ENCODE results near the gene NHP2.

GRCh38 chr5:178116143-178116885 lies 37.4 kb downstream of the NHP2 start:
- TF ChIP-seq CTCF (IDR thresholded peaks at IDR 0.05) (no peak), CREB1 (CRISPR knock-in tag; IDR thresholded peaks at IDR 0.05) (no peak), ATF6 (CRISPR knock-in tag; IDR thresholded peaks at IDR 0.05) (no peak), ZBTB21 (CRISPR knock-in tag; IDR thresholded peaks at IDR 0.05; ENCODE audit: borderline replicate concordance) (no peak), ATF2 (CRISPR knock-in tag; IDR thresholded peaks at IDR 0.05; ENCODE audit: borderline replicate concordance, low read depth) (no peak), USF2 (CRISPR knock-in tag; IDR thresholded peaks at IDR 0.05) (no peak), CBFB (CRISPR knock-in tag; IDR thresholded peaks at IDR 0.05; ENCODE audit: low read depth) (no peak), E2F1 (CRISPR knock-in tag; IDR thresholded peaks at IDR 0.05) (no peak), TEAD1 (CRISPR knock-in tag; IDR thresholded peaks at IDR 0.05) (no peak)
